Heart left ventricle (tissue), 16 donors: ENCODE results near the gene TMC7. TPM values are rescaled to one million over a fixed set of nuclear protein-coding genes. Genes with fewer than 3 reads are reported as not detected.

Experiments
- ATAC-seq, 4 donors: fragments of 200-7000 bp; cut with Tn5 transposase; one replicate each; pipeline ENCODE4 v1.9.1; 2020 to 2022; ENCODE audit warnings: moderate library complexity in 4 of 4, mild to moderate bottlenecking in 3 of 4, moderate number of reproducible peaks in 1 of 4
- DNase-seq, 5 donors: peaks; one replicate each; pipeline ENCODE4 v3.0.0-alpha.2; 2020
- H3K27ac ChIP-seq, 12 donors: fragments of 200-600 bp; sonication (generic) in 4 of 12; one replicate each; pipeline versions ENCODE4 v1.5.0 to v1.8.0; 2016 to 2022; ENCODE audit warnings: mild to moderate bottlenecking in 2 of 12
- H3K27me3 ChIP-seq, 9 donors: fragments of 200-600 bp; sonication (generic) in 2 of 9; one replicate each; pipeline versions ENCODE4 v1.5.1 to v1.8.0; 2016 to 2022; ENCODE audit warnings: mild to moderate bottlenecking in 3 of 9
- H3K36me3 ChIP-seq, 9 donors: fragments of 200-600 bp; sonication (generic) in 2 of 9; one replicate each; pipeline versions ENCODE4 v1.5.0 to v1.8.0; 2018 to 2022; ENCODE audit warnings: mild to moderate bottlenecking in 2 of 9
- H3K4me1 ChIP-seq, 12 donors: fragments of 200-600 bp; sonication (generic) in 4 of 12; one replicate each; pipeline versions ENCODE4 v1.5.0 to v1.8.0; 2016 to 2022; ENCODE audit warnings: mild to moderate bottlenecking in 3 of 12
- H3K4me3 ChIP-seq, 12 donors: fragments of 200-600 bp; sonication (generic) in 4 of 12; one replicate each; pipeline versions ENCODE4 v1.5.0 to v1.8.0; 2017 to 2022; ENCODE audit warnings: mild to moderate bottlenecking in 9 of 12, moderate library complexity in 4 of 12
- H3K9me3 ChIP-seq, 12 donors: fragments of 200-600 bp; sonication (generic) in 4 of 12; one replicate each; pipeline versions ENCODE4 v1.5.0 to v1.8.0; 2016 to 2022; ENCODE audit warnings: mild to moderate bottlenecking in 1 of 12
- CTCF ChIP-seq, 12 donors: fragments of 200-600 bp; sonication (generic) in 4 of 12; IDR thresholded peaks; one replicate each; pipeline versions ENCODE4 v1.5.0 to v1.8.0; 2018 to 2022; ENCODE audit warnings: antibody characterized with exemption in 12 of 12, mild to moderate bottlenecking in 5 of 12
- POLR2A ChIP-seq, 2 donors: fragments of 450-650 bp; IDR thresholded peaks; one replicate each; pipeline ENCODE4 v1.6.1; 2017; ENCODE audit warnings: antibody characterized with exemption in 2 of 2, mild to moderate bottlenecking in 2 of 2, moderate library complexity in 2 of 2
- WGBS, 4 donors: extraction: QIAGEN DNeasy Blood & Tissue Kit in 2 of 4; methylation state at CpG; one replicate each; pipeline versions ENCODE4 v1.1.5 to v1.1.7; 2013 to 2018; 5-methylcytosine and 5-hydroxymethylcytosine counted together
- intact Hi-C, 10 donors: fragments of 100-400 bp; cut with DNase I; formaldehyde crosslinking; loops; one replicate each; pipeline versions ENCODE4 v1.11.1 to v1.14.2; 2022
- polyA plus RNA-seq, 2 donors: library from polyadenylated mRNA; stranded (reverse); fragments of 200-250 nt; gene quantifications; one replicate each; pipeline ENCODE4 v1.2.3, GENCODE V29; 2013
- total RNA-seq, 9 donors: library from RNA; depleted of rRNA in 2 of 9; stranded (reverse); fragments of >200 nt in 2 of 9; fragmentation: NEBNext Ultra II Directional in 3 of 9; extraction: Animal tissue kit (Norgen Biotek cat#: 25700) in 3 of 9; gene quantifications; one replicate each; pipeline versions ENCODE4 v1.1.0 to v1.2.4, GENCODE V29; 2016 to 2023
- donor health status: ischemic (EF 13 %, LVEDD 7.1; RV severe dilation, severe dysfunction).
- donor health status: healthy with polysubstance abuse.
- donor health status: DM: no; HTN: yes; CAD: no.
- donor health status: DM: no; HTN: no; CAD: no.
- donor health status: ischemic (EF 25% LVEDD 6.9; RV normal size, moderate dysfunction).
- donor health status: ischemic (EF 25% LVEDD 5.7; RV mildly dilated, moderate dysfunction).
- donor health status: healthy.
- donor health status: DM: yes; HTN: yes; CAD: no.
- donor health status: ischemic (EF 35%, LVEDD 5.7; RV mildly dilated, moderate dysfunction).
- donor health status: nonischemic (EF 11% LVEDD 7.7; RV severe dilation, severe dysfunction).
- donor health status: DM: yes; HTN: yes; CAD: no.
- donor health status: PGD.
- donor health status: ischemic (EF 29% LVEDD 5.4; RV normal size, mild dysfunction).
- donor health status: nonischemic (EF 23%, LVEDD 6.1; RV moderate dilation, normal function).

The TMC7 gene
- total and polyA plus RNA-seq, 11 donors: 0.69 to 2.3 (median 0.96) TPM

GRCh38 chr16:19104607-19105006 lies 120.9 kb downstream of the TMC7 start:
- ATAC-seq: no peak
- no peaks in the 10 kb centered on the region for H3K27me3 ChIP-seq
- H3K9me3 ChIP-seq: peaks cover 0 to 6% (median 0%) of the 10 kb centered on the region in 12 donors
- H3K27ac ChIP-seq: no peak overlapping the region
- TF ChIP-seq CTCF (IDR thresholded peaks at IDR 0.05) (no peak), POLR2A (IDR thresholded peaks at IDR 0.05) (no peak)
- no peak for DNase-seq
- H3K4me3 ChIP-seq: no peak overlapping the region
- H3K36me3 ChIP-seq: no peaks in the 10 kb centered on the region
- WGBS, 4 donors: 57 to 70% (median 65%) methylated on average over 5 of the region's 5 CpGs
- intact Hi-C loops: no loop called here
- H3K4me1 ChIP-seq: peaks cover 0 to 16% (median 0%) of the 10 kb centered on the region in 12 donors

GRCh38 chr16:19105131-19105530 lies 121.4 kb downstream of the TMC7 start:
- Histone ChIP-seq H3K4me1 (peaks cover 0 to 16% (median 0%) of the 10 kb centered on the region in 12 donors), H3K4me3 (no peak overlapping the region), H3K36me3 (no peaks in the 10 kb centered on the region), H3K27me3 (no peaks in the 10 kb centered on the region), H3K27ac (no peak overlapping the region), H3K9me3 (peaks cover 0 to 2% (median 0%) of the 10 kb centered on the region in 12 donors)
- 89 to 94% (median 92%) methylated on average over 6 of the region's 6 CpGs for WGBS, 4 donors
- intact Hi-C loops: no loop called here
- ATAC-seq (no peak), DNase-seq (no peak)
- no peak for TF ChIP-seq POLR2A (IDR thresholded peaks at IDR 0.05)

GRCh38 chr16:19105891-19106624 lies 122.3 kb downstream of the TMC7 start:
- H3K36me3 ChIP-seq: no peaks in the 10 kb centered on the region
- ATAC-seq (no peak), DNase-seq (peak in 1 of 5 donors; percentile 35)
- no peaks in the 10 kb centered on the region for H3K9me3 ChIP-seq
- peaks cover 0 to 16% (median 0%) of the 10 kb centered on the region in 12 donors for H3K4me1 ChIP-seq
- no peaks in the 10 kb centered on the region for H3K27me3 ChIP-seq
- 47 to 65% (median 57%) methylated on average over 10 to 11 of the region's 11 CpGs for WGBS, 4 donors
- no peak for TF ChIP-seq CTCF (IDR thresholded peaks at IDR 0.05)
- TF ChIP-seq POLR2A (IDR thresholded peaks at IDR 0.05): no peak
- no peak overlapping the region for H3K27ac ChIP-seq
- intact Hi-C loops: no loop called here
- H3K4me3 ChIP-seq: no peak overlapping the region

- no peak for TF ChIP-seq CTCF (IDR thresholded peaks at IDR 0.05)
- TF ChIP-seq POLR2A (IDR thresholded peaks at IDR 0.05): no peak
- no peak for ATAC-seq
- intact Hi-C loops: no loop called here
- no peaks in the 10 kb centered on the region for H3K9me3 ChIP-seq
- no peak for DNase-seq
- no peak overlapping the region for H3K4me3 ChIP-seq
- H3K27me3 ChIP-seq: no peaks in the 10 kb centered on the region
- H3K4me1 ChIP-seq: peaks cover 0 to 16% (median 0%) of the 10 kb centered on the region in 12 donors
- WGBS, 4 donors: 85 to 97% (median 94%) methylated on average over 2 of the region's 2 CpGs
- no peak overlapping the region for H3K27ac ChIP-seq
- H3K36me3 ChIP-seq: no peaks in the 10 kb centered on the region
Observed at GRCh38 chr16:19106625-19107020, 122.9 kb downstream of the TMC7 start.
